Dendritic cell treated with granulocyte-macrophage colony-stimulating factor and Interleukin-4, amounts not matched to agents 40 ng/mL and 50 ng/mL, for 4 days (primary cell): Measurements from ENCODE around the gene MGAT4B.
A peak's percentile ranks its signal among the peaks of the same experiment; 100 is the strongest.
"Not testable (repeated sequence)": the region's sequence is repeated elsewhere in the genome, so short reads cannot be mapped to it uniquely, and the experiment has no call there.

Experiments used
- H3K27ac Mint-ChIP-seq: one replicate; pipeline ENCODE4 v1.8.0; 2022; ENCODE audit warnings: mild to moderate bottlenecking, mixed read lengths
- H3K27me3 Mint-ChIP-seq: one replicate; pipeline ENCODE4 v1.8.0; 2022; ENCODE audit warnings: mild to moderate bottlenecking, mixed read lengths
- H3K36me3 Mint-ChIP-seq: one replicate; pipeline ENCODE4 v1.8.0; 2022; ENCODE audit warnings: low read depth, mixed read lengths
- H3K4me1 Mint-ChIP-seq: one replicate; pipeline ENCODE4 v1.8.0; 2022; ENCODE audit warnings: low read depth, mixed read lengths
- H3K4me3 Mint-ChIP-seq: one replicate; pipeline ENCODE4 v1.8.0; 2022; ENCODE audit warnings: mild to moderate bottlenecking, moderate library complexity, mixed read lengths
- H3K9me3 Mint-ChIP-seq: one replicate; pipeline ENCODE4 v1.8.0; 2022; ENCODE audit warnings: mixed read lengths
- intact Hi-C: fragments of 100-400 bp; cut with micrococcal nuclease; formaldehyde crosslinking; loops from one replicate; pipeline ENCODE4 v1.15.0; 2022

The MGAT4B gene

DNA sequence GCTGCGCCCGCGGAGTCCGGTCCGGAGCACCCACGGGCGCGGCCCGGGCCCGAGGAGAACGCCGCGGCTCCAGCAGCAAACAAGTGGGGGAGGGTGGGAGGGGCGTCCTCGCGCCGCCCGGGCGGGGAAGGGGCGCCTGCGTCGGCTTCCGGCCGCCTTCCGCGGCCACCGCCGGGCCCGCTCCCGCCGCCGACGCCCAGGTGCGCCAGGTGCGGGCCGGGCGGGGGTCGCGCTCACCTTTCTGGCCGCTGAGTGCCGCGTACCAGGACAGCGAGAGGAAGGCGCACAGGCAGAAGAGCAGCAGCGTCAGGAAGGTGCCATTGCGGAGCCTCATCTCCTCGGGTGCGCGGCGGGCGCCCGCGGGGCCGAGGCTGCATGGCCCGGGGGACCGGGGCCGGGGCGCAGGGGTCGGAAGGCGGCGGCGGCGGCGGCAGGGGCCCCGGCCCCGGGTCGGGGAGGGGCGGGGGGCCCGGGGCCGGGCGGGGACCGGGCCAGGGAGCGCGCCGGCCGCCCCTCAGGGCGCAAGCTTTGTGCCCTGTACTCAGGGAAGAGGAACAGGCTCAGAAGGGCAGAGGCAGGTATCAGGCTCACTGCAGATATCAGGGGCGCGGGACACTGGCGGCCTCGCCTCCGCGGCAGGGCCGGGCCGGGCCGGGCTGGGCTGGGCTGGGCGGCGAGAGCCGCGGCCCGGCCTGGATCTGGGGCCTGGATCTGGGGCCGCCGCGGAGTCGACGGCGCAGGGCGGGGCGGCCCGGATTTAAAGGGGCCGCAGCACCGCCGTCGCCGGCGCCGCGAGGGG, at the start of gene MGAT4B:
Gene MGAT4B, minus strand, starts transcription at position 617 of the 799 bp plus-strand sequence. Its CDS starts 283 bp downstream, at position 334.
- intact Hi-C loops: loop anchor here (2.0 to 5.0 kb wide), 2 partner anchors 14 to 266 kb away; partner anchors contain the start of genes RNF130 and SQSTM1
- no peaks in the 10 kb centered on the region for H3K9me3 Mint-ChIP-seq
- H3K36me3 Mint-ChIP-seq: peaks cover 21% of the 10 kb centered on the region
- peak within 1 kb of the TSS; percentile 86 for H3K4me3 Mint-ChIP-seq
- H3K4me1 Mint-ChIP-seq: peaks cover 56% of the 10 kb centered on the region
- H3K27me3 Mint-ChIP-seq: no peaks in the 10 kb centered on the region
- peak within 1 kb of the TSS; percentile 77 for H3K27ac Mint-ChIP-seq

DNA sequence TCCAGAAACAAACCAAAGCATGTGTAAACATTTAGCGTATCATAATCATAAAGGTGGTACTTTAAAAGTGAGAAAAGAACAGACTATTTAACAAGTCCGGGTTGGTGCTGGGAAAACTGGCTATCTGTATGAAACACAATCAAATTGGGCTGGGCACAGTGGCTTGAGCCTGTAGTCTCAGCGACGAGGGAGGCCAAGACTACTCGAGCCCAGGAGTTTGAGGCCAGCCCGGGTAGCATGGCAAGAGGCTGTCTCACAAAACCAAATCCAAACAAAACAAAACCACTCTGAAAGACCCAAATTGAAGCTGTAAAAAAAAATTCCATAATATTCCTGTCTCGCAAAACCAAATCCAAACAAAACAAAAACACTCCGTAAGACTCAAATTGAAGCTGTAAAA, 47.7 kb upstream of the MGAT4B start:
- Mint-ChIP-seq H3K36me3 (peaks cover 18% of the 10 kb centered on the region), H3K9me3 (no peaks in the 10 kb centered on the region), H3K4me3 (no peak overlapping the region), H3K27me3 (no peaks in the 10 kb centered on the region), H3K27ac (no peak overlapping the region), H3K4me1 (peaks cover 34% of the 10 kb centered on the region)
- intact Hi-C loops: no loop called here

DNA sequence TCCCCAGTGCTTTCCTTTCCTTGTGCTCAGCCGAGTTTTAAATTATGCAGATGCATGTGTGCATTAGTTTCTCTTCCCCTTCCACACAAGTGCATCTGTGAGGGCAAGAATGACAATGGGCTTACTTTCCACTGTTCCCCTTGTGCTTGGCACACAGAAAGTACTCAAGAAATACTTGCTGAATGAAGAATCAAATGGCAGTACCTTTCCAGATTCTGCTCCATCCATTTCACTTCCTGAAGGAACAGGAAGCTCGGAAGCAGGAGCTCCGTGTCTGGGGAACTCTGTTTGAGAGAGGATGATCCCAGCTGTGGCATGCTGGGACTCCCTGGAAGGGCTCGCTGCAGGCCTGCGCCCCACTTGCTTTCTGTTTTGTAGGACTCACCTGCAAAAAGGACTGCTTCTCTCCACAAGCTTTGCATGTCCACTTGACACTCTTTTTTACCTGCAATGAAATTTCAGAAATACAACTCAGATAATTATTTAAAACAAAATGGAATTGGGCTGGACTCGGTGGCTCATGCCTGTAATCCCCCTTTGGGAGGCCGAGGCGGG, 46.4 kb upstream of the MGAT4B start:
- peaks cover 24% of the 10 kb centered on the region for H3K4me1 Mint-ChIP-seq
- H3K27ac Mint-ChIP-seq: peak overlapping the region; percentile 65
- peaks cover 8% of the 10 kb centered on the region for H3K36me3 Mint-ChIP-seq
- no peak overlapping the region for H3K4me3 Mint-ChIP-seq
- intact Hi-C loops: no loop called here
- H3K27me3 Mint-ChIP-seq: no peaks in the 10 kb centered on the region
- H3K9me3 Mint-ChIP-seq: no peaks in the 10 kb centered on the region

DNA sequence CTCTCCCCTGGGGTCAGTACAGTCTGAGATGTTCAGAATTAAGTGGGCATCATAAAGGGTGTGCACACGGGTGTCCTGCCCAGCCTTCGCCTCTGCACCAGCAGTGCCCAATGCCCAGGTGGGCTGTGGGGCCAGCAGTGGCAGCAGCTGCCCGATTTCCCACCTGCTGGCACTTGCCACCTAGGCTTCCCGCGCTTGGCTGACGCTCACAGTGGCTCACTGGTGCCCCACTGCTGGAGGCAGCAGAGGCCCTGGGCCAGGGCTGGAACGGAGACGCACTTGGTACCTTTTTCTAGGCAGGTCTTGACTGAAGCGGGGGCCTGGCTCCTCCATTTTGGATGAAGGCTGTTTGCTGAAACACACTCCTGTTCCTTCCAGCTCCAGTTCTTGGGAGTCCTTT, 35.0 kb upstream of the MGAT4B start:
- Mint-ChIP-seq H3K4me1 (peaks cover 6% of the 10 kb centered on the region), H3K27ac (no peak overlapping the region), H3K36me3 (peaks cover 59% of the 10 kb centered on the region), H3K27me3 (no peaks in the 10 kb centered on the region), H3K4me3 (no peak overlapping the region), H3K9me3 (peaks cover 9% of the 10 kb centered on the region)
- intact Hi-C loops: no loop called here

DNA sequence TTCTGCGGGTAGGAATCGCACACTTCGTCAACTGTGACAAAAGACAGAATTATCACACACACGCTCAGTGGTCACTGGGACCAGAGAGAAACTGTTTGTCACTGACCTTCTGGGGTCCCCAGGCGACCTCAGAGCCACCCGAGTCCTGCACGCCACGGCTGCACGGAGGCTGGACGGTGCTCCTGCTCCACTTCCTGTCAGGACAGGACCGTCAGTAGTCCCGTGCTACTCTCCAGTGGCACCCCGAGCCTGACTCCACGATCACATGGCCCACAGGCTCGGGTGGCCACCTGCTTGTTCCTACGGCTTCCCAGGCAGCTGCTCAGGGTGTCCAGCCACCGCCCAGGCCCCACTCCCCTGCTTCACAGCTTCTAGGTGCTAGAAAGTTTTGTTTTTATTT, 34.1 kb upstream of the MGAT4B start:
- Mint-ChIP-seq H3K27ac (no peak overlapping the region), H3K4me3 (no peak overlapping the region), H3K9me3 (peaks cover 9% of the 10 kb centered on the region), H3K36me3 (peaks cover 59% of the 10 kb centered on the region), H3K27me3 (no peaks in the 10 kb centered on the region), H3K4me1 (peaks cover 6% of the 10 kb centered on the region)
- intact Hi-C loops: no loop called here

DNA sequence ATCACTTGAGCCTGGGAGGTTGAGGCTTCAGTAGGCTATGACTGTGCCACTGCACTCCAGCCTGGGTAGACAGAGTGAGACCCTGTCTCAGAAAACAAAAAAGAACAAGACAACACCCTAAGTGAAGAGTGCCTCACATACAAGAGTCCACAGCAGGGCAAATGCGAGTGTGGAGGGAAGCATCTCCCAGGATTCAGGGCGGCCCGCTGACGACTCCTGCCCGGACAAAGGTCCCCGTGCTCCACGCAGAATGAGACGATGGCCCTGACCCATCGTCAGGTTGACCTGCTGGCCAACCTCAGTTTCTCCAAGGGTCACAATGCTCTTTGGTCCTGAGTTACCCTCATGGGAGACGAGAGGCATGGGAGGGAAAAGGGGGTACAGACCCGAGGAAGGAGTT, 33.7 kb upstream of the MGAT4B start:
- Mint-ChIP-seq H3K4me1 (peaks cover 6% of the 10 kb centered on the region), H3K4me3 (no peak overlapping the region), H3K27me3 (no peaks in the 10 kb centered on the region), H3K27ac (no peak overlapping the region), H3K36me3 (peaks cover 63% of the 10 kb centered on the region), H3K9me3 (peaks cover 9% of the 10 kb centered on the region)
- intact Hi-C loops: no loop called here

DNA sequence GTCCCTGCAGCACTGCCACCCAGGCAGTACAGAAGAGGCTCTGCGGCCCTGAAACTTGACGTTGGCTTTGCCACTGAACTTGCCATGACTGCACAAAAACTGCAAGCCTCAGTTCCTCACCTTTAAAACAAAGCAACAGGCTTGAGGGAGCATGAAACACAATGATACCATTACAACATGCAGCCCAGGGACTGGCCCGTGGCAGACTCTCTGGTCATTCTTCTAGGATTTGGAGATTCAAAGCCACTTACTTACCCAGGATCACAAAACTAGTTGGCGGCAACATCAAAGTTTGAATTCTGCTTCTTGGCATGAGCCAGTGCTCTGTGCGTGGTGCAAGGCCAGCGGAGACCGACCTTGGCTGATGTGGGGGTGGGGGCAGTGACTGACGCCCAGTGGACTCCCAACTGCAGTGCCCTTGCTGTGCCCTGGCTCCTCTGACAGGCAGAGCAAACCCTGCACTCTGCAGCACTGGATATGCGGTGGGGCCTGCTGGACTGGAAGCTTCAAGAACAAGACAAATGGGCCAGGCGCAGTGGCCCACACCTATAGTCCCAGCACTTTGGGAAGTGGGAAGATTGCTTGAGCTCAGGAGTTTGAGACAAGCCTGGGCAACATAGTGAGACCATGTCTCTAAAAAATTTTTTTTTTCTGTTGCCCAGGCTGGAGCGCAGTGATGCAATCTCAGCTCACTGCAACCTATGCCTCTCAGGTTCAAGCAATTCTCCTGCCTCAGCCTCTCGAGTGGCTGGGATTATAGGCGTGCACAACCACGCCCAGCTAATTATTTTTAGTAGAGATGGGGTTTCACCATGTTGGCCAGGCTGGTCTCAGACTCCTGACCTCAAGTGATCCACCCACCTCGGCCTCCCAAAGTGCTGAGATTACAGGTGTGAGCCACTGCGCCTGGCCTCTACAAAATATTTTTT, 32.9 kb upstream of the MGAT4B start:
- peaks cover 1% of the 10 kb centered on the region for H3K9me3 Mint-ChIP-seq
- intact Hi-C loops: no loop called here
- no peak overlapping the region for H3K4me3 Mint-ChIP-seq
- peak overlapping the region; percentile 42 for H3K27ac Mint-ChIP-seq
- H3K4me1 Mint-ChIP-seq: peaks cover 6% of the 10 kb centered on the region
- H3K27me3 Mint-ChIP-seq: no peaks in the 10 kb centered on the region
- peaks cover 64% of the 10 kb centered on the region for H3K36me3 Mint-ChIP-seq

DNA sequence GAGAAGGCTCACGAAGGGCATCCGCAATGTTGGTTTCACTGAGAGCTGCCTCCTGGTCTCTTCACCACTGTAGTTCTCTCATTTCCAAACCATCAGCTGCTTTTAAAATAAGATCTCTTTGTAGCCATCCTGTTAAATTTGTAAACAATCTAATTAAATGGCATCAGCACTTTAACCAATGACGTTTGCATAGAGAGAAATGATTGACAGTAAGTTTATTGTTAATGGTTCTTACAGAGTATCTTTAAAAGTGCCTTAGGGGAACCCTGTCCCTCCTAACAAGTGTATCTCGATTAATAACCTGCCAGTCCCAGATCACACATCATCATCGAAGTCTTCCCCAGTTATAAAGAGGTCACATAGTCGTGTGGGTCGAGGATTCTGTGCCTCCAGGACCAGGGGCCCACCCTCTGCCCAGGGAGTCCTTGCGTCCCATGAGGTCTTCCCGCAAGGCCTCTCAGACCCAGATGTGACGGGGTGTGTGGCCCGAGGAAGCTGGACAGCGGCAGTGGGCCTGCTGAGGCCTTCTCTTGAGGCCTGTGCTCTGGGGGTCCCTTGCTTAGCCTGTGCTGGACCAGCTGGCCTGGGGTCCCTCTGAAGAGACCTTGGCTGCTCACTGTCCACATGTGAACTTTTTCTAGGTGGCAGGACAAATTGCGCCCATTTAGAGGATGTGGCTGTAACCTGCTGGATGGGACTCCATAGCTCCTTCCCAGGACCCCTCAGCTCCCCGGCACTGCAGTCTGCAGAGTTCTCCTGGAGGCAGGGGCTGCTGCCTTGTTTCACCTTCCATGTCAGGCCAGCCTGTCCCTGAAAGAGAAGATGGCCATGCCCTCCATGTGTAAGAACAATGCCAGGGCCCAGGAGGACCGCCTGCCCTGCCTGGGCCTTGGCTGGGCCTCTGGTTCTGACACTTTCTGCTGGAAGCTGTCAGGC, 30.7 kb upstream of the MGAT4B start:
- H3K4me3 Mint-ChIP-seq: no peak overlapping the region
- intact Hi-C loops: no loop called here
- no peaks in the 10 kb centered on the region for H3K27me3 Mint-ChIP-seq
- no peak overlapping the region for H3K27ac Mint-ChIP-seq
- H3K4me1 Mint-ChIP-seq: peaks cover 9% of the 10 kb centered on the region
- peaks cover 84% of the 10 kb centered on the region for H3K36me3 Mint-ChIP-seq
- H3K9me3 Mint-ChIP-seq: no peaks in the 10 kb centered on the region

DNA sequence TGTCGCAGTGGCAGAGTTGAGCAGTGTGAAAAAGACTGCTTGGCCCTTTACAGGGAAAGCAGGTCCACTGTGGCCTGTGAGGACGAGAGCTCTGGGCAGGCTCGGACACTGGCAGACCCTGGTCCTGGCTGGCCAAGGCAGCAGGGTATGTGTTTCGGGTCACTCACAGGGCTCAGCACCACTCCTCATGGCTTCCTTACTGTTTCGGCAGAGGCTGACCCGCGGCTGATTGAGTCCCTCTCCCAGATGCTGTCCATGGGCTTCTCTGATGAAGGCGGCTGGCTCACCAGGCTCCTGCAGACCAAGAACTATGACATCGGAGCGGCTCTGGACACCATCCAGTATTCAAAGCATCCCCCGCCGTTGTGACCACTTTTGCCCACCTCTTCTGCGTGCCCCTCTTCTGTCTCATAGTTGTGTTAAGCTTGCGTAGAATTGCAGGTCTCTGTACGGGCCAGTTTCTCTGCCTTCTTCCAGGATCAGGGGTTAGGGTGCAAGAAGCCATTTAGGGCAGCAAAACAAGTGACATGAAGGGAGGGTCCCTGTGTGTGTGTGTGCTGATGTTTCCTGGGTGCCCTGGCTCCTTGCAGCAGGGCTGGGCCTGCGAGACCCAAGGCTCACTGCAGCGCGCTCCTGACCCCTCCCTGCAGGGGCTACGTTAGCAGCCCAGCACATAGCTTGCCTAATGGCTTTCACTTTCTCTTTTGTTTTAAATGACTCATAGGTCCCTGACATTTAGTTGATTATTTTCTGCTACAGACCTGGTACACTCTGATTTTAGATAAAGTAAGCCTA, 29.8 kb upstream of the MGAT4B start:
- H3K27ac Mint-ChIP-seq: no peak overlapping the region
- no peaks in the 10 kb centered on the region for H3K9me3 Mint-ChIP-seq
- intact Hi-C loops: no loop called here
- H3K4me3 Mint-ChIP-seq: no peak overlapping the region
- H3K36me3 Mint-ChIP-seq: peaks cover 88% of the 10 kb centered on the region
- peaks cover 9% of the 10 kb centered on the region for H3K4me1 Mint-ChIP-seq
- H3K27me3 Mint-ChIP-seq: no peaks in the 10 kb centered on the region

DNA sequence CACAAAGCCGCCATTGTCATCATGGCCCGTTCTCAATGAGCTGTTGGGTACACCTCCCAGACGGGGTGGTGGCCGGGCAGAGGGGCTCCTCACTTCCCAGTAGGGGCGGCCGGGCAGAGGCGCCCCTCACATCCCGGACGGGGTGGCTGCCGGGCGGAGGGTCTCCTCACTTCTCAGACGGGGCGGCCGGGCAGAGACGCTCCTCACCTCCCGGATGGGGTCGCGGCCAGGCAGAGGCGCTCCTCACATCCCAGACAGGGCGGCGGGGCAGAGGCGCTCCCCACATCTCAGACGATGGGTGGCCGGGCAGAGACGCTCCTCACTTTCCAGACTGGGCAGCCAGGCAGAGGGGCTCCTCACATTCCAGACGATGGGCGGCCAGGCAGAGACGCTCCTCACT, 28.2 kb upstream of the MGAT4B start:
- H3K27me3 Mint-ChIP-seq, H3K27ac Mint-ChIP-seq, H3K4me1 Mint-ChIP-seq, H3K4me3 Mint-ChIP-seq, intact Hi-C loops, H3K9me3 Mint-ChIP-seq: not testable (repeated sequence)
- peaks cover 89% of the 10 kb centered on the region for H3K36me3 Mint-ChIP-seq

DNA sequence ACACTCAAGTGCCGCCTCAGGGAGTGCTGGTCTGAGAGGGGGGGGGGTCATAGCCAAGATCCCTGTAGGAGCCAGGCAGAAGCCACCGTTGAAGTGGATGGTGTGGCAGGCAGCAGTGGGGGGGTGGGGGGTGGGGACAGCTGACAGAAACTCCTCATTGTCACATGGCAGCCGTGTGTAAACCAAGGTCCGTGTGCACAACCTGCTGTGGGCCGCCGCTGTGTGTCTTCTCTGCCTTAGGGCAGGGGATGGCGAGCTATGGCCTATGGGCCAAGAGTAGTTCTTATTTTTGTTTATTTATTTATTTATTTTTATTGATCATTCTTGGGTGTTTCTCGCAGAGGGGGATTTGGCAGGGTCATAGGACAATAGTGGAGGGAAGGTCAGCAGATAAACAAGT, 27.5 kb upstream of the MGAT4B start:
- no peak overlapping the region for H3K4me3 Mint-ChIP-seq

DNA sequence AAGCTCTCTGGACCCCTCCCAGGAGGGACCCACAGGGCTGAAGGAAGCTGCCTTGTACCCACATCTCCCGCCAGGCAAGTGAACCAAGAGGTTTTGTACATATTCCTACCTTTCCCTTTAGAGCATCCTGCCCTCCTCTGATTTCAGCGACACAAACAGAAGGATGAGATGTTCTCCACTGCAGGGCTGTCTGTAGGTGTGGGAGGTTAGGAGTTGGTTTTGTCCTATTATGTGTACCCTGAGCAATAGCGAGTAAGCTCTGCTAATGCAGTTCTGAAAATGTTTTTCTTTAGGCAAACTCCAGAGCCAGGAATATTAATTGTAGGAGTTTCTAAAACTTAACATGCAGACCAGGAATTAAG, 27.0 kb upstream of the MGAT4B start:
- peaks cover 97% of the 10 kb centered on the region for H3K36me3 Mint-ChIP-seq
- peaks cover 18% of the 10 kb centered on the region for H3K4me1 Mint-ChIP-seq

More for the DNA sequence above, 27.5 kb upstream of the MGAT4B start:
- no peaks in the 10 kb centered on the region for H3K9me3 Mint-ChIP-seq
- H3K27ac Mint-ChIP-seq: no peak overlapping the region
- no peaks in the 10 kb centered on the region for H3K27me3 Mint-ChIP-seq
- intact Hi-C loops: no loop called here
- H3K4me1 Mint-ChIP-seq: peaks cover 14% of the 10 kb centered on the region
- H3K36me3 Mint-ChIP-seq: peaks cover 96% of the 10 kb centered on the region

More for the DNA sequence above, 27.0 kb upstream of the MGAT4B start:
- H3K27ac Mint-ChIP-seq: no peak overlapping the region
- intact Hi-C loops: no loop called here
- H3K9me3 Mint-ChIP-seq: no peaks in the 10 kb centered on the region
- H3K4me3 Mint-ChIP-seq: no peak overlapping the region
- no peaks in the 10 kb centered on the region for H3K27me3 Mint-ChIP-seq
